ENCODE measurements around the gene CBLC. TPM values are rescaled to one million over a fixed set of nuclear protein-coding genes. Genes with fewer than 3 reads are reported as not detected.
"Not testable (repeated sequence)": the region's sequence is repeated elsewhere in the genome, so short reads cannot be mapped to it uniquely, and the experiment has no call there.

CBLC gene
- total RNA-seq, 1 experiment from 2014 or later = not detected

GRCh38 chr19:44765949-44766335 lies 11.7 kb upstream of the CBLC start:
- Histone ChIP-seq H3K79me2 (ENCODE audit: low read length) (no peaks in the 10 kb centered on the region), H3K9me2 (replicated peaks; ENCODE audit: insufficient read depth, low read length) (no peaks in the 10 kb centered on the region), H3K36me3 (ENCODE audit: insufficient read depth, low read length) (no peaks in the 10 kb centered on the region), H4K20me1 (ENCODE audit: insufficient read depth, low read depth, low read length) (no peaks in the 10 kb centered on the region), H3K4me2 (ENCODE audit: low read depth, low read length, poor library complexity, severe bottlenecking) (no peak overlapping the region), H3K9me3 (ENCODE audit: low read length) (no peaks in the 10 kb centered on the region), H2AFZ (ENCODE audit: low read length) (no peak overlapping the region), H3K27me3 (ENCODE audit: low read length) (no peaks in the 10 kb centered on the region), H3K27ac (ENCODE audit: low read length) (no peak overlapping the region), H3K9ac (ENCODE audit: low read length) (no peak overlapping the region), H3K4me1 (ENCODE audit: low read length) (no peaks in the 10 kb centered on the region), H3K4me3 (ENCODE audit: low read length) (no peak overlapping the region)
- DNase-seq = no peak

GRCh38 chr19:44767295-44768180 lies 10.2 kb upstream of the CBLC start:
- no peaks in the 10 kb centered on the region for H3K4me1 ChIP-seq (ENCODE audit: low read length)
- no peak overlapping the region for H2AFZ ChIP-seq (ENCODE audit: low read length)
- no peak for DNase-seq
- no peaks in the 10 kb centered on the region for H3K36me3 ChIP-seq (ENCODE audit: insufficient read depth, low read length)
- no peaks in the 10 kb centered on the region for H3K9me2 ChIP-seq (replicated peaks; ENCODE audit: insufficient read depth, low read length)
- no peak overlapping the region for H3K4me3 ChIP-seq (ENCODE audit: low read length)
- H3K9ac ChIP-seq (ENCODE audit: low read length) = no peak overlapping the region
- H4K20me1 ChIP-seq (ENCODE audit: insufficient read depth, low read depth, low read length) = no peaks in the 10 kb centered on the region
- H3K27me3 ChIP-seq (ENCODE audit: low read length) = no peaks in the 10 kb centered on the region
- H3K9me3 ChIP-seq (ENCODE audit: low read length) = no peaks in the 10 kb centered on the region
- no peaks in the 10 kb centered on the region for H3K79me2 ChIP-seq (ENCODE audit: low read length)
- H3K4me2 ChIP-seq (ENCODE audit: low read depth, low read length, poor library complexity, severe bottlenecking) = no peak overlapping the region
- H3K27ac ChIP-seq (ENCODE audit: low read length) = no peak overlapping the region

- no peaks in the 10 kb centered on the region for H3K4me1 ChIP-seq (ENCODE audit: low read length)
- H3K9me3 ChIP-seq (ENCODE audit: low read length) = no peaks in the 10 kb centered on the region
- no peaks in the 10 kb centered on the region for H3K9me2 ChIP-seq (replicated peaks; ENCODE audit: insufficient read depth, low read length)
- no peaks in the 10 kb centered on the region for H3K27me3 ChIP-seq (ENCODE audit: low read length)
- DNase-seq = peak; percentile 98
- no peak overlapping the region for H3K27ac ChIP-seq (ENCODE audit: low read length)
- no peak overlapping the region for H3K9ac ChIP-seq (ENCODE audit: low read length)
- no peaks in the 10 kb centered on the region for H3K36me3 ChIP-seq (ENCODE audit: insufficient read depth, low read length)
- no peak overlapping the region for H3K4me3 ChIP-seq (ENCODE audit: low read length)
- H3K4me2 ChIP-seq (ENCODE audit: low read depth, low read length, poor library complexity, severe bottlenecking) = no peak overlapping the region
- no peaks in the 10 kb centered on the region for H3K79me2 ChIP-seq (ENCODE audit: low read length)
- H2AFZ ChIP-seq (ENCODE audit: low read length) = no peak overlapping the region
- H4K20me1 ChIP-seq (ENCODE audit: insufficient read depth, low read depth, low read length) = no peaks in the 10 kb centered on the region
Observed at GRCh38 chr19:44770550-44771257, 7.0 kb upstream of the CBLC start.

- H3K27me3 ChIP-seq (ENCODE audit: low read length); H2AFZ ChIP-seq (ENCODE audit: low read length); H3K79me2 ChIP-seq (ENCODE audit: low read length); H3K36me3 ChIP-seq (ENCODE audit: insufficient read depth, low read length); H3K27ac ChIP-seq (ENCODE audit: low read length); H3K4me2 ChIP-seq (ENCODE audit: low read depth, low read length, poor library complexity, severe bottlenecking); H3K4me3 ChIP-seq (ENCODE audit: low read length); DNase-seq; H3K9me2 ChIP-seq (replicated peaks; ENCODE audit: insufficient read depth, low read length); H3K9ac ChIP-seq (ENCODE audit: low read length); H4K20me1 ChIP-seq (ENCODE audit: insufficient read depth, low read depth, low read length); H3K9me3 ChIP-seq (ENCODE audit: low read length); H3K4me1 ChIP-seq (ENCODE audit: low read length): not testable (repeated sequence)
Observed at GRCh38 chr19:44772144-44772543, 5.5 kb upstream of the CBLC start.

- H3K27me3 ChIP-seq (ENCODE audit: low read length) = no peaks in the 10 kb centered on the region
- no peaks in the 10 kb centered on the region for H3K9me2 ChIP-seq (replicated peaks; ENCODE audit: insufficient read depth, low read length)
- no peak overlapping the region for H3K4me2 ChIP-seq (ENCODE audit: low read depth, low read length, poor library complexity, severe bottlenecking)
- H4K20me1 ChIP-seq (ENCODE audit: insufficient read depth, low read depth, low read length) = no peaks in the 10 kb centered on the region
- H3K4me1 ChIP-seq (ENCODE audit: low read length) = no peaks in the 10 kb centered on the region
- no peaks in the 10 kb centered on the region for H3K9me3 ChIP-seq (ENCODE audit: low read length)
- no peaks in the 10 kb centered on the region for H3K36me3 ChIP-seq (ENCODE audit: insufficient read depth, low read length)
- H2AFZ ChIP-seq (ENCODE audit: low read length) = no peak overlapping the region
- H3K79me2 ChIP-seq (ENCODE audit: low read length) = no peaks in the 10 kb centered on the region
- H3K9ac ChIP-seq (ENCODE audit: low read length) = no peak overlapping the region
- no peak overlapping the region for H3K4me3 ChIP-seq (ENCODE audit: low read length)
- DNase-seq = no peak
- no peak overlapping the region for H3K27ac ChIP-seq (ENCODE audit: low read length)
Observed at GRCh38 chr19:44772959-44773358, 4.7 kb upstream of the CBLC start.

- Histone ChIP-seq H2AFZ (ENCODE audit: low read length) (no peak overlapping the region), H3K4me2 (ENCODE audit: low read depth, low read length, poor library complexity, severe bottlenecking) (no peak overlapping the region), H3K27ac (ENCODE audit: low read length) (no peak overlapping the region)
Observed at GRCh38 chr19:44775676-44776240, 1.9 kb upstream of the CBLC start.

GRCh38 chr19:44776402-44777096 lies 1.1 kb upstream of the CBLC start:
- Histone ChIP-seq H3K9me2 (replicated peaks; ENCODE audit: insufficient read depth, low read length) (no peaks in the 10 kb centered on the region), H3K4me1 (ENCODE audit: low read length) (no peaks in the 10 kb centered on the region), H3K9me3 (ENCODE audit: low read length) (no peaks in the 10 kb centered on the region), H4K20me1 (ENCODE audit: insufficient read depth, low read depth, low read length) (no peaks in the 10 kb centered on the region), H3K4me2 (ENCODE audit: low read depth, low read length, poor library complexity, severe bottlenecking) (no peak overlapping the region), H3K27ac (ENCODE audit: low read length) (no peak overlapping the region), H2AFZ (ENCODE audit: low read length) (no peak overlapping the region), H3K36me3 (ENCODE audit: insufficient read depth, low read length) (no peaks in the 10 kb centered on the region), H3K4me3 (ENCODE audit: low read length) (no peak overlapping the region), H3K79me2 (ENCODE audit: low read length) (no peaks in the 10 kb centered on the region), H3K27me3 (ENCODE audit: low read length) (no peaks in the 10 kb centered on the region), H3K9ac (ENCODE audit: low read length) (no peak overlapping the region)
- DNase-seq = no peak

More at GRCh38 chr19:44775676-44776240, 1.9 kb upstream of the CBLC start:
- H3K9ac ChIP-seq (ENCODE audit: low read length) = no peak overlapping the region
- H3K9me3 ChIP-seq (ENCODE audit: low read length) = no peaks in the 10 kb centered on the region
- no peaks in the 10 kb centered on the region for H4K20me1 ChIP-seq (ENCODE audit: insufficient read depth, low read depth, low read length)
- no peaks in the 10 kb centered on the region for H3K9me2 ChIP-seq (replicated peaks; ENCODE audit: insufficient read depth, low read length)
- no peaks in the 10 kb centered on the region for H3K4me1 ChIP-seq (ENCODE audit: low read length)
- H3K4me3 ChIP-seq (ENCODE audit: low read length) = no peak overlapping the region
- DNase-seq = no peak
- no peaks in the 10 kb centered on the region for H3K27me3 ChIP-seq (ENCODE audit: low read length)
- no peaks in the 10 kb centered on the region for H3K36me3 ChIP-seq (ENCODE audit: insufficient read depth, low read length)
- no peaks in the 10 kb centered on the region for H3K79me2 ChIP-seq (ENCODE audit: low read length)

GRCh38 chr19:44779150-44779549 lies 1.5 kb downstream of the CBLC start:
- no peak overlapping the region for H3K27ac ChIP-seq (ENCODE audit: low read length)
- DNase-seq = no peak
- H3K4me2 ChIP-seq (ENCODE audit: low read depth, low read length, poor library complexity, severe bottlenecking) = no peak overlapping the region
- H3K9me3 ChIP-seq (ENCODE audit: low read length) = no peaks in the 10 kb centered on the region
- no peak overlapping the region for H2AFZ ChIP-seq (ENCODE audit: low read length)
- H3K27me3 ChIP-seq (ENCODE audit: low read length) = no peaks in the 10 kb centered on the region
- no peak overlapping the region for H3K4me3 ChIP-seq (ENCODE audit: low read length)
- H3K9ac ChIP-seq (ENCODE audit: low read length) = no peak overlapping the region
- H3K9me2 ChIP-seq (replicated peaks; ENCODE audit: insufficient read depth, low read length) = no peaks in the 10 kb centered on the region
- no peaks in the 10 kb centered on the region for H3K36me3 ChIP-seq (ENCODE audit: insufficient read depth, low read length)
- H4K20me1 ChIP-seq (ENCODE audit: insufficient read depth, low read depth, low read length) = no peaks in the 10 kb centered on the region
- H3K79me2 ChIP-seq (ENCODE audit: low read length) = no peaks in the 10 kb centered on the region
- H3K4me1 ChIP-seq (ENCODE audit: low read length) = no peaks in the 10 kb centered on the region
